Ishikawa (cell line): Measurements from ENCODE around the gene LEKR1.

Experiments
- CEBPB ChIP-seq: IDR thresholded peaks from 2 replicates; pipeline ENCODE4 v1.6.1; 2012
- CREB1 ChIP-seq: IDR thresholded peaks from 2 replicates; pipeline ENCODE4 v1.6.1; 2012; ENCODE audit warnings: low read depth
- EGR1 ChIP-seq: IDR thresholded peaks from 2 replicates; pipeline ENCODE4 v1.6.1; 2012
- EP300 ChIP-seq: IDR thresholded peaks from 2 replicates; pipeline ENCODE4 v1.6.1; 2012; ENCODE audit warnings: borderline replicate concordance
- FOXM1 ChIP-seq: IDR thresholded peaks from 2 replicates; pipeline ENCODE4 v1.6.1; 2012; ENCODE audit warnings: low read depth, borderline replicate concordance
- MAX ChIP-seq: IDR thresholded peaks from 2 replicates; pipeline ENCODE4 v1.6.1; 2012
- NFIC ChIP-seq: IDR thresholded peaks from 2 replicates; pipeline ENCODE4 v1.6.1; 2012
- RAD21 ChIP-seq: IDR thresholded peaks from 2 replicates; pipeline ENCODE4 v1.6.1; 2012; ENCODE audit warnings: low read depth
- REST ChIP-seq: IDR thresholded peaks from 2 replicates; pipeline ENCODE4 v1.6.1; 2012; ENCODE audit warnings: low read depth, mild to moderate bottlenecking
- TAF1 ChIP-seq: IDR thresholded peaks from 2 replicates; pipeline ENCODE4 v1.6.1; 2012; ENCODE audit warnings: low read depth, mild to moderate bottlenecking
- TCF12 ChIP-seq: IDR thresholded peaks from 2 replicates; pipeline ENCODE4 v1.6.1; 2012; ENCODE audit warnings: low read depth
- TEAD4 ChIP-seq: IDR thresholded peaks from 2 replicates; pipeline ENCODE4 v1.6.1; 2012
- USF1 ChIP-seq: IDR thresholded peaks from 2 replicates; pipeline ENCODE4 v1.6.1; 2012
- YY1 ChIP-seq: IDR thresholded peaks from 2 replicates; pipeline ENCODE4 v1.6.1; 2012; ENCODE audit warnings: low read depth
- ZBTB7A ChIP-seq: IDR thresholded peaks from 2 replicates; pipeline ENCODE4 v1.6.1; 2012; ENCODE audit warnings: low read depth

Gene LEKR1

GRCh38 chr3:156834435-156834834 is 8.3 kb downstream of the LEKR1 start:
- TF ChIP-seq CREB1 (no peak), YY1 (no peak), TEAD4 (no peak), EGR1 (no peak), RAD21 (no peak), CEBPB (no peak), REST (no peak), NFIC (no peak), FOXM1 (no peak), USF1 (no peak), EP300 (no peak), TCF12 (no peak), MAX (no peak), TAF1 (no peak), ZBTB7A (no peak)

GRCh38 chr3:156834962-156835535 is 8.9 kb downstream of the LEKR1 start:
- TF ChIP-seq EGR1, result no peak

- TF ChIP-seq TCF12, result no peak
- TF ChIP-seq YY1, result no peak
- TF ChIP-seq EGR1, result no peak
- TF ChIP-seq CREB1, result no peak
Observed at GRCh38 chr3:156836701-156837100, 10.5 kb downstream of the LEKR1 start.

- TF ChIP-seq CEBPB (no peak), TEAD4 (no peak), TAF1 (no peak), YY1 (no peak), CREB1 (no peak), FOXM1 (no peak)
Observed at GRCh38 chr3:156837115-156837514, 11.0 kb downstream of the LEKR1 start.

- TF ChIP-seq EP300 (no peak), CEBPB (no peak), EGR1 (no peak), ZBTB7A (no peak), TCF12 (no peak), FOXM1 (no peak), YY1 (no peak), NFIC (no peak), REST (no peak), CREB1 (no peak), TAF1 (no peak), TEAD4 (no peak), MAX (no peak), USF1 (no peak), RAD21 (no peak)
Observed at GRCh38 chr3:156838035-156838434, 11.9 kb downstream of the LEKR1 start.

- TF ChIP-seq RAD21 (no peak), EP300 (no peak)
Observed at GRCh38 chr3:156840826-156841689, 14.9 kb downstream of the LEKR1 start.
